HG03135 (cell line): Measurements from ENCODE around the gene ATF2.

Source experiments
- ATAC-seq: cut with Tn5 transposase; IDR thresholded peaks from one replicate; pipeline ENCODE4 v1.9.1; 2021; ENCODE audit warnings: mild to moderate bottlenecking, moderate library complexity; ENCODE audit not compliant: unreplicated experiment

The ATF2 gene, protein sequence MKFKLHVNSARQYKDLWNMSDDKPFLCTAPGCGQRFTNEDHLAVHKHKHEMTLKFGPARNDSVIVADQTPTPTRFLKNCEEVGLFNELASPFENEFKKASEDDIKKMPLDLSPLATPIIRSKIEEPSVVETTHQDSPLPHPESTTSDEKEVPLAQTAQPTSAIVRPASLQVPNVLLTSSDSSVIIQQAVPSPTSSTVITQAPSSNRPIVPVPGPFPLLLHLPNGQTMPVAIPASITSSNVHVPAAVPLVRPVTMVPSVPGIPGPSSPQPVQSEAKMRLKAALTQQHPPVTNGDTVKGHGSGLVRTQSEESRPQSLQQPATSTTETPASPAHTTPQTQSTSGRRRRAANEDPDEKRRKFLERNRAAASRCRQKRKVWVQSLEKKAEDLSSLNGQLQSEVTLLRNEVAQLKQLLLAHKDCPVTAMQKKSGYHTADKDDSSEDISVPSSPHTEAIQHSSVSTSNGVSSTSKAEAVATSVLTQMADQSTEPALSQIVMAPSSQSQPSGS

DNA sequence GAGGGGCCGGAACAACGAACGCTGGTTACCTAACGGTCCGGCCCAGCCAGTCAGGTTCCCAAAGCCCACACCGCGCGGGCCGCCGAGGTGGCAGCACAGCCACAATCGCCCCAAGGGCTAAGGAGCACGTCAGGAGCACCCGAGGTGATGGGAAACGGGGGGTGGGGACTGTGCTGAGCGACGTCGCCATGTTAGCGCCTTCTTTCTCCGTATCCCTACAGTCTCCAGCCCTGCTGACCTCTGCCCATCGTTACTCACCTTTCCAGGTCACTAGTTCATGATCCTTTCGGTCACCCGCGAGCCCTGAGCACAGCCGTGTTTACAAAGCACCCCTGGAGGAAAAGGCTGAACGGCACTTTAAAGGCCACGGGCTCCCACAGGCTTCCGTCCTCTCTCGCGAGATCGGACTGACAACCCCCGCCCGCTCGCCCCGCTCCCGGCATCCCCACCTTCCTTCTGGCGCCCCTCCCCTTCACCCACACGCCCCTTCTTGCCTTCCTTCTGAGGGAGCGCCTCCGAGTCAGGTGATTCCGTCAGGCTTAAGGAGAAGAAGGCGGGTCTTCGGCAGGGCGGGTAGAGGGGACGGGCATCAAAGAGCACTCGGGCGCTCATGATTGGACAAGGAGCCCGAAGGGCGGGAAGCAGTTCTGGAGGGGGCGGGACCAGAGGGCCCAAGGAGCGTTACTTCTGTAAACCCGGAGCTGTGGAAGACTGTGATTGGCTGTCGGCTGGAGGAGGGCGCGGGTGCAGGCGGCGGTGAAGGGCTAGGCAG is at the start of gene ATF2:
TSS of gene ATF2 (minus strand) at position 412 of the 772 bp plus-strand sequence. CDS start 31,760 bp downstream, outside the sequence.
- peak; percentile 96 for ATAC-seq

DNA sequence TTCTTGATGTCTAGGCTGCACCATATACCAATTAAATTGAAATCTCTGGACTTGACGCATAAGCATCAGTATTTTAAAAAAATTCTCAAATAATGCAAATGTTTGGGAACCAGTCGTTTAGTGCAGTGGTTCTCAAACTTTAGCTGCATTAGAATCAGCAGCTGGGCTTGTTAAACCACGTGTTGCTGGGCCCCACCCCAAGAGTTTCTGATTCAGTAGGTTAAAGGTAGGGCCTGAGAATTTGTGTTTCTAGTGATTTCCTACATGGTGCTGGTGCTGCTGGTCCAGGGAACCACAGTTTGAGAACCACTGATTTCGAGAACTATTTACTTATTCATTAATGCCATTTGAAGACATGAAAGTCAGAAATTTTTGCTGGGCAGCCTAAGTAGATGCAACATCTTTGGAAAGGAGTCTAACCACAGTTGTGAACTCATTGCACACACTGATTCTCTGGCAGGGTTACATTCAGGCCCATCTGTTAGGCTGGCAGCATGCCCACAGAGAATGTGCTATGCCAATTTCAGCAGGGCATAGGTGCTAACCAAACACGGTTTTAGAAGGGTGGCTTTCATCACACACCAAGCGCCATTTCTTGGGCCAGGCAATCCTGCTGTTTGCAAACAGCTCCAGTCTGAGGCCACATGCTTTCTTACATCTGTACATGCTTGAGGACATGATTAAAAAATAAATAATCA is 39.9 kb upstream of the ATF2 start:
- no peak for ATAC-seq

DNA sequence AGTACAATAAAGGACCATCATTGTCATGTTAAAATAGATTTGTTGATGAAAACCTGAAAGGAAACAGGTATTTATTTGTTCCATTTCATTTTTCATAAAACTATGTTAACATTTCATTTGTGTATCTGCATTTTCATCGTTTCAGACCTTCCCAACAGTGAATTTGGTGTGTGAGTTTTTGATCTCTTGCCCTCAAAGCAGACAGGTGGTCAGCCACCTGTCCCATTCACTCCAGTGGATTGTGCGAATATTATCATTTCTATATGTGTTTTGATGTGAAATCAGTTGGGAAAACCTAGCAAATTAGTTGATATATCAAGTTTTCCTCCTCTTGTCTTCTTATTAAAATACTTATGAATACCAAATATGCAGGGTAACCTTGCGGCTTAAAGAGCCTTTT is 38.9 kb upstream of the ATF2 start:
- ATAC-seq: no peak

DNA sequence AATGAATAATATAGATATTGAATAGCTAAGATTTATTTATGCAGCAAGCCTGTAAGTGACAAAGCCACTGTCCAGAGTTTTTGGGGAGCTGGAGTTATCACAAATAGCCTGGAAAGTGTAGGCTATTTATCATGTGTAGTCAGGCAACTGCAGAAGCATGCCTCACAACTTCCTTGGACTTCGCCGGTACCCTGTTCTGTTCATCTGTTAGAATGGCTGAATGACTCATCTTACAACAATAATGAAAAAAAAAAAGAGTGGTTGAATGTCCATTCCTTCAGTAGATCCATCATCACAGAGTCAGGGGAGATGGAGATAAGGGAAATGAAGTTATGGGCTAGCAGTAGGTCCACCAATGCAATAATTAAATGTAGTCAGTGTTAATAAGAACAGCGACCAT is 37.5 kb upstream of the ATF2 start:
- ATAC-seq: no peak

DNA sequence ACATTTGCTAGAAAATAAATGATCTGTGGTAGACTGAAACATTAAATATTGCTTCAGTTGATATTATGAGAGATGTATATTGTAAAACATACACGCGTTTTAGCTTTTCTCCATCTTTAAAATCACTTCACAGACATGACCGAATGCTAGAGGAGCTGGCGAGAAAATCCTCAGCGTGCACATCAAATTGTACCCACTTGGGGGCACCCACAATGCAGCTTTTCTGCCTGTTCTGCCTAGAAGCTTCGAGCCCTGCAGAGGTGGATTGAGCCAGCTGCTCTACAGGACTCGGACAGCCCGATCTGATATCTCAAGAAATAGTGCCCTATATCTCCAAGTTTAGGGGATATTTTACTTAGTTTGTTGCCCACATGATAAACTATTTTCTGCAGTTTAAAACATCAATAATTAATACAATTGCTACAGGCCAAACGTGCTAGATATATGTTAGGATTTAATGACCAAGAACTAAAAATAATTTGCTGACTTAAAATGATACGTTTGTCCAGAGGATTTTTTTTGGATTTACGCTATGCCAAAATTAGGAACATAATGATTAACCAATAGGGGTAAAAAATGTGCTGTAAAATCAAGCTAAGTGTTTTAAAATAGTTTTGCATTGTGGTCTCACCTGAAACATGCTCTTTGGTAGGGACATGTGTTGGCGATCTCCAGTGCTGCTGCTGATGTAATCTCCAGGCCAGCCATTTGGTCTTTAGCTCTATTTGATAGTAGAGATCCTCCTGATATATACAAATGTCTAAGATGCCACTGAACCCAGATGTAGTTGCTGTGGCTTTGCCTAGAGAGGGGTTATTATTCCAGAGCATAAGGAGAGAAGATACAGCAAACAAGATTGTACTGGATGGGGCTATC is 35.9 kb upstream of the ATF2 start:
- ATAC-seq: peak; percentile 66

DNA sequence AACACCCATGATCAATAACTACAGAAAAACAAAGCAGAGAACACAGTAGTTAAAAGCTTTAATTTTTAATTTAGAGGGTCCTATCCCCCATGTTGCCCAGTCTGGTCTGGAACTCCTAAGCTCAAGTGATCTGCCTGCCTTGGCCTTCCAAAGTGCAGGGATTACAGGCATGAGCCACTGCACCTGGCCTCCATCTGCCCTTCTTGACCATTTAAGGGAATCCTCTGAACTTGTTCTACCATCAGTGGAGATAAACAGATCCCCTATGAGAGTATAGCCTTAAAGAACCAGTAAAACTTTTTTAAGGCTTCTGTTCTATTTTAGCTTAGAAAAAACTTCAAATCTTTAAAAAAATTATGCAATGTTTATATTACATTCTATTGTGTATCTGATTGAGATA is 27.0 kb upstream of the ATF2 start:
- ATAC-seq: no peak

DNA sequence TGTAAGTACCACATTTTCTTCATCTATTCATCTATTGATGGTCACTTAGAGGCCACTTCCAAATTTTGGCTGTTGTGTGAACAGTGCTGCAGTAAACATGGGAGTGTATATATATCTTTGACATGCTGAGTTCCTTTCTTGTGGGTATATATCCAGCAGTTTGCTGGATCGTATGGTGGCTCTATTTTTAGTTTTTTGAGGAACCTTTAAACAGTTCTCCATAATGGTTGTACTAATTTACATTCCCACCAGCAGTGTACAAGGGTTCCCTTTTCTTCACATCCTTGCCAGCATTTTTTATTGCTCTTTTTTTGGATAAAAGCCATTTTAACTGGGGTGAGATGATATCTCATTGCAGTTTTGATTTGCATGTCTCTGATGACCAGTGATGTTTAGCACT is 20.8 kb upstream of the ATF2 start:
- ATAC-seq: no peak

DNA sequence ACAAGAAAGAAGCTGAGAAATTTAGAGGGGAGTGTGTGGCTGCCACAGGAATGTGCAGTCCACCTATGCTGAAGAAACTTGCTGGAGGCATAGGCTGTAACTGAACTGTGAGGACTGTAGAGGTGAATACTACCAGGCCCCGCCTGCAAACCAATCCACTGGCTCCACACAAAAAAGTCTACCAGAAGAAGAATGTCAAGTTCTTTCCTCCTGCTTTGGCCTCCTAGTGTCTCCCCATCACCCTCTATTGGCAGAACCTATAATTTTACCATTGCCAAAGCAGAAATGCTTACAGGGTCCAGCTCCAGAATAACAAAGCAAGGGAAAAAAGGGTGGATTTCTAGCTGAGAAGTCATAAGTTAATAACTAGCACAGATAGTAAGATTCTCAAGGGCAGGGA is 19.4 kb upstream of the ATF2 start:
- ATAC-seq: peak; percentile 73

DNA sequence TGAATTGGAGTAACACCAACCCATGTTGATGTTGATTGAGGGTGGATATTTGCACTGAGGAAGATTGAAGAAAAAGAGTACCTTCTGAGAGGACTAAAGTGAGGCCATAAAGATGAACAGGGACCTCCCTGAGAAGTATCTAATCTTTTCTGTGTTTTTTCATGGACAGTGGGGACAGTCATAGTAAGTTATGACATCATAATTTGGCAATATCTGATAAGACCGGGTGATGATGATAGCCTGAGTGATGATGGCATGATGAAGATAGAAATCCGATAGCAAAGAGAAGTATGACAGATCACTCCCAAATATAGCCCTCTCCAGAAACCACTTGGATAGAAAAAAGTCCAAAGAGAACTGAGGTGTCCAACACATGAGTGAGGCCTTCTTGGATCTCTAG is 15.7 kb upstream of the ATF2 start:
- no peak for ATAC-seq

DNA sequence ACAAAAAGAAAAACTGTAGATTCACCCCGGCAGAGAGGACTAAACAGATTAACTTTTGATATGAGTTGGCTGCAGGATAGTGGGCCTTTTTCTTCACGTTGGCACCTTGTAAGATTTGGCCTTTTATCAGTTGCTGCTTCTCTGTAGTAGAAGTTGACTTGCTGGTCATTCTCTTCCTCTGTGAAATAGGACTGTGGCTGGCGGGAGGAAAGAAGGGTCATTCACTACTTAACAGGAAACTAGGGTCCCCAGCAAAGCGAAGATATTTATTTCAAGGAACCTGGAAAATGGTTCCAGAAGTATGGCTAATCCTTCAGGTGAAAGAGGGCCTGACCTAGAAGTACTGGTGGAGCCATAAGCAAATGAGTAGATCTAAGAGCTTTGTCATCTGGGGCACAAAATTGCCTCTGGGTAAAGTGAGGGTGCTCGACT is 13.9 kb upstream of the ATF2 start:
- peak; percentile 1 for ATAC-seq

DNA sequence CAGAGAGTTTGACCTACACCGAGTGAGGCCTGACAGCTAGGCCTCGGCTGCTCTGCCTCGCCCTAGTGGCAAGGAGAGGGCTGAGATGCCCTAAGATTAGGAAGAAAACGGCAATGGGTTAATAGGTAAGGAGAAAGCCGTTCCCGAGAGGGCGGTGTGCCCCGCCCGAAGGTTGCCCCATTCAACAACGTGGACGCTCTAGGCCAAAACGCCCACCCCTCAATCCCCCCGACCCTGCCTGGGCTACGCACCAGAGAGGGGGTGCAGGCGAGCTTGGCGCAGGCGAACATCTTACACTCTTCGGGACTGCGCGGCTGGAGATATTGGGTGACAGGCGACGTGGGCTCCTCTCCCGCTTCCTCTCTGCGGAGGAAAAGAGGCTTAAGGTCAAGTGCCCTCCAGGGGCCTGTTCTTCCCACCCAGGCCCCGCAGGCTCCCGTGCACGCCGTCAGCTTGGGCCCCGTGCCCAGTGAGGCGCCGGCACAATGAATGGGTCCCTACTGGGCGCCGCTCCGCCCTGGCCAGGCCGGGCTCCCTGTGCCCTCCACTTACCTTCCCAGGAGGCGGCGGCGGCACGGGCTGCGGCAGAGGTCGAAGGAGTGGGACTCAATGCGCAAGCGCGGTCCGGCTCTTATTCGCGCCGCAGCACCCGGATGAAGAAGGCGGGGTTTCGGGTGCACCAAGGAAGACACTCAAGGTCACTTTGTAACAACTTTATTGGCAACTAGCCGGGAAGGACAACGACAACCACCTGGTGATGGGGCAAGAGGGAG is 13.3 kb upstream of the ATF2 start, which contains the start of gene ATP5MC3:
TSS of gene ATP5MC3 (minus strand) at position 607 of the 773 bp plus-strand sequence. CDS start at position 290, 317 bp downstream.
- ATAC-seq: peak; percentile 88

DNA sequence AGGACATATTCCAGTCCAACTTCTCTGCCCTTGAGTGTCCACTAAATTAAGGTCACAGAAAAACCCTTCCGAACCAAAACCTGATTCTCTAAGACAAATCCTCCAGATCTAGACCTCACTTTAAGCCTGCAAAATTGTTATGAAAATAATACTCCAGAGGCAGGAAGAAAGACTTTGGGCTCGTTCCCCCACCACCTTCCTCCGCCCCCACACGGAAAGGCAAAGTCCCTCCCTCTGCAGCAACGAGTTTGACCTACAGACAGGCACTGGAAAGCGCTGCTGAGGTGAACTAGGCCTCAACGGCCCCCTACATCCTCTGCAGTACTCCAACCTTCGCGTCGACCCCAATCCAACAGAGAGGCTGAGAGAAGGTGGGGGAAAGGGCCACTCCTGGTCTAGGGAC is 12.7 kb upstream of the ATF2 start:
- ATAC-seq: peak; percentile 49

DNA sequence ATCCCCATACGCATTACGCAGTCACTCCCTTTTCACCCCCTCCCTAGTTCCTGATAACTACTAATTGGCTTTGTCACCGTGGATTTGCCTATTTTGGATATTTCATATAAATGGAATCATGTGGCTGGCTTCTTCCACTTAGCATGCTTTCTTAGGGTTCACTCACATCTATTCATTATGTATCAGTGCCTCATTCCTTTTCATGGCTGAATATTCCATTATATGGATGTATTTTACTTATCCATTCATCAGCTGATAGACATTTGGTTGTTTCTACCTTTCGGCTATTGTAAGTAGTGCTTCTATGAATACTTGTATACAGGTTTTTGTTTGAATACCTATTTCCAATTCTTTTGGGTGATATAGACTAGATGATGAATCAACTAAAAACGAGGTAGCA is 8.6 kb upstream of the ATF2 start:
- ATAC-seq: no peak

DNA sequence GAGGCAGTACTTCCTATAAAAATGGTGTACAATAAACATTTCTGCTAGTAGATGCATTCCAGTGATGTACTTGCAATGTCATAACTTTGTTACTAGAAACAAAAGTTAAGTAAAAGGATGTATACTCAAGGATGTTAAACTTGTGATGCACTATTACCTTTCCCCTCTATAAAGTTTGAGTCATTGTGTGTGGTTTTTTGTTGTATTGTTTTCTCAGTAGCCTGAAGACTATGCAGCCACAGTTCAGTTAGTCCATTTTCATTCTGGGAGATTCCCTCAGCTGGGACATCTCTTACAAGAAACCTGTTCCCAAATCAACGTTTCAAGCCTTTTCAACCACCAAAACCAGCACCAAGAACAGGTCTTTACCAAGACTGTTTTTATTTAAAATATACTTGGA is 7.9 kb upstream of the ATF2 start:
- ATAC-seq: no peak

DNA sequence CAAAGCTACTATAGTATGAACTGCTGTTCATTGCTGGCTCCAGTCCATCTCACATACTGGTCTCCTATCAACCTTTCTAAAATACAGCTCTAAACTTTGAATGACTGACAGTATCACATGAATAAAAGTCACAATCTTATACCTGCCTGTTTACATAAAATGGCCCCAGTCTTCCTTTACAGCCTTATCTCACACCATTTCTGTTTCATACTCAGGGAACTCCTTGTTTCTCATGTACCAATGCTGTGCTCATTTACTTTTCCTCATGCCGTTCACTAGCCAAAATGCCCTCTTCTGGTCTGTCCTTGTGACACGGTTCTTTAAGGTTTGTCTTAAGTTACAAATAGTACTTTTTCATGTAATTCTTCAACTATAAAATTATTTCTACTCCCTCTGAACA is 7.3 kb upstream of the ATF2 start:
- ATAC-seq: no peak

DNA sequence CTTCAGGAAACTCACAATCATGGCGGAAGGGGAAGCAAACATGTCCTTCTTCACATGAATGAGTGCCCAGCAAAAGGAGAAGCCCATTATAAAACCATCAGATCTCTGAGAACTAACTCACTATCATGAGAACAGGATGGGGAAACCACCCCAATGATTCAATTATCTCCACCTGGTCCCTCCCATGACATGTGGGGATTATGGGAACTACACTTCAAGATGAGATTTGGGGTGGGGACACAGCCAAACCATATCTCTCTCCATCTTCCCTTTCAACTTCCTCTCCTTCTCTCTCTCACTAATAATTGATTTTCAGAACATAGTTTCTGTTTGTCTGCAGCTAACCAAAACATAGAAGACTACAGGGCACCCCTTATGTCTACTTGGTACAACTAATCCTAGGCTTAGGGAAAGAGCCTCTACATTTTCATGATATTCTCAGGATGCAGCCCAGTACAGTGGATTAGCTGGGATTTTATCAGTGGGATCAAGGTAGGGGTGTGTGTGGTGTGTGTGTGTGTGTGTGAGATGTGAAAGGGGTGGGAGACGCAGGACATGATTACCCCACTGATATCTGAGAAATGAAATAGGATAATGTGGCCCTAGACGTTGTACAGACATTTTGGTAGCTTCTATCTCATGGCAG is 2.8 kb upstream of the ATF2 start:
- ATAC-seq: no peak

DNA sequence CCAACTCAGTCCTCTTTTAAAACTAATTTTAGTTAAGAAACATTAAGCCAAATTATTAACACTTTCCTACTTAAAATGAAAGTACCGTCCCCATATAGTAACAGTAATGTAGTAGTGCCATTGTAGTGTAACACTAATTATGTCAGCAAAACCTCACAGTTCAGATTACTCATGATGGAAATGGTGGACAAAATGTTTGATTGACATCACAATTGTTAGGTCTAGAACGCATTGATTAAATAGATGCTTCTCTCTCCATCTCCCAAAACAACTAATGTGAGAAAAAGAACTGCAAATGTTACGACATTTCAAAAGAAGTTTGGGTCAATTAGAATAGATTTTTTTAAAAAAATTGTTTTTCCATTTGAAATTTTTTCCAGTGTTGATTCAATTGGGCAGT is 1.2 kb upstream of the ATF2 start:
- no peak for ATAC-seq

DNA sequence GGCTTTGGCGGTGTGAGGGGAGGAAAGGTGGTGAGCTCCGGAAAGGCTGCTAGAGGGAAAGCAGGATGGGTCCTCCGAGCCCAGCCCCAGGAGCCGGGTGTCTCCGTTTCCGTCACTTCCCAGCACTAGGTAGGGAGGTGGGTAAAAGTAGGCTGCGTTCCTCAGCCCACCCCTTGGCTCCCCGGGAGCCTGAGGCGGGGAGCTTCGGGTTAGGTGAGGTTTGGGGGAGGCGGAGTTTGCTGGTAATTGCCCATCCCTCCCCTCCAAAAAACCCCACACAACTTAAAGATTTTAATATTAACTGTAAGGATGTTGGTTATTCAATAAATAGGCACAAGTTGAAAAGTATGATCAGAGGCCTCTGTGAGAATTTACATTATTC is 552 bp upstream of the ATF2 start:
- ATAC-seq: peak; percentile 26
